T-helper 1 cell treated with Interleukin-12 subunit alpha and Interleukin-12 subunit beta and Interleukin-4 antibody, amounts not matched to agents 30 ng/mL and 1 ng/mL, for 36 hours (primary cell): Measurements from ENCODE around the gene PDZRN3. TPM values are rescaled to one million over a fixed set of nuclear protein-coding genes. Genes with fewer than 3 reads are reported as not detected.

Experiments used
- intact Hi-C: fragments of 100-400 bp; cut with micrococcal nuclease; formaldehyde crosslinking; loops from one replicate; pipeline ENCODE4 v1.15.1; 2024
- total RNA-seq: library from RNA; stranded (reverse); gene quantifications from 2 replicates; pipeline ENCODE4 v1.2.3, GENCODE V29; 2022

Gene PDZRN3
- total RNA-seq, 1 donor from 2014 or later: not detected

GRCh38 chr3:73427048-73427706 is 197.6 kb downstream of the PDZRN3 start:
- intact Hi-C loops: no loop called here

GRCh38 chr3:73426606-73427005 is 198.1 kb downstream of the PDZRN3 start:
- intact Hi-C loops: no loop called here

- intact Hi-C loops: no loop called here
Measured at GRCh38 chr3:73423116-73423515, 201.6 kb downstream of the PDZRN3 start.

- intact Hi-C loops: no loop called here
Measured at GRCh38 chr3:73422571-73422970, 202.2 kb downstream of the PDZRN3 start.

GRCh38 chr3:73419942-73420341 is 204.8 kb downstream of the PDZRN3 start:
- intact Hi-C loops: no loop called here

- intact Hi-C loops: no loop called here
Measured at GRCh38 chr3:73419179-73419803, 205.4 kb downstream of the PDZRN3 start.

- intact Hi-C loops: no loop called here
Measured at GRCh38 chr3:73418681-73419080, 206.1 kb downstream of the PDZRN3 start.

- intact Hi-C loops: no loop called here
Measured at GRCh38 chr3:73415118-73415517, 209.6 kb downstream of the PDZRN3 start.

GRCh38 chr3:73413619-73414018 is 211.1 kb downstream of the PDZRN3 start:
- intact Hi-C loops: no loop called here

GRCh38 chr3:73411993-73412392 is 212.7 kb downstream of the PDZRN3 start:
- intact Hi-C loops: no loop called here

GRCh38 chr3:73411545-73411944 is 213.2 kb downstream of the PDZRN3 start:
- intact Hi-C loops: no loop called here

- intact Hi-C loops: no loop called here
Measured at GRCh38 chr3:73409138-73409763, 215.5 kb downstream of the PDZRN3 start.

- intact Hi-C loops: no loop called here
Measured at GRCh38 chr3:73408634-73409033, 216.1 kb downstream of the PDZRN3 start.

- intact Hi-C loops: no loop called here
Measured at GRCh38 chr3:73407577-73407976, 217.2 kb downstream of the PDZRN3 start.

GRCh38 chr3:73405853-73406252 is 218.9 kb downstream of the PDZRN3 start:
- intact Hi-C loops: no loop called here

- intact Hi-C loops: no loop called here
Measured at GRCh38 chr3:73405000-73405399, 219.7 kb downstream of the PDZRN3 start.

GRCh38 chr3:73404435-73404834 is 220.3 kb downstream of the PDZRN3 start:
- intact Hi-C loops: no loop called here

GRCh38 chr3:73403444-73403843 is 221.3 kb downstream of the PDZRN3 start:
- intact Hi-C loops: no loop called here

- intact Hi-C loops: no loop called here
Measured at GRCh38 chr3:73401616-73402279, 223.0 kb downstream of the PDZRN3 start.

- intact Hi-C loops: no loop called here
Measured at GRCh38 chr3:73401059-73401458, 223.7 kb downstream of the PDZRN3 start.

- intact Hi-C loops: no loop called here
Measured at GRCh38 chr3:73399666-73400253, 225.0 kb downstream of the PDZRN3 start.

GRCh38 chr3:73399106-73399505 is 225.6 kb downstream of the PDZRN3 start:
- intact Hi-C loops: no loop called here
